T-helper 1 cell treated with Interleukin-12 subunit alpha and Interleukin-12 subunit beta and Interleukin-4 antibody, amounts not matched to agents 30 ng/mL and 1 ng/mL, for 36 hours (primary cell): ENCODE measurements around the gene NSMCE3. TPM values are rescaled to one million over a fixed set of nuclear protein-coding genes. Genes with fewer than 3 reads are reported as not detected.

ENCODE experiments used
- intact Hi-C: fragments of 100-400 bp; cut with micrococcal nuclease; formaldehyde crosslinking; loops from one replicate; pipeline ENCODE4 v1.15.1; 2024
- total RNA-seq: library from RNA; stranded (reverse); gene quantifications from 2 replicates; pipeline ENCODE4 v1.2.3, GENCODE V29; 2022

NSMCE3 gene
- total RNA-seq, result 9.0 and 9.7 TPM in 2 replicates

DNA sequence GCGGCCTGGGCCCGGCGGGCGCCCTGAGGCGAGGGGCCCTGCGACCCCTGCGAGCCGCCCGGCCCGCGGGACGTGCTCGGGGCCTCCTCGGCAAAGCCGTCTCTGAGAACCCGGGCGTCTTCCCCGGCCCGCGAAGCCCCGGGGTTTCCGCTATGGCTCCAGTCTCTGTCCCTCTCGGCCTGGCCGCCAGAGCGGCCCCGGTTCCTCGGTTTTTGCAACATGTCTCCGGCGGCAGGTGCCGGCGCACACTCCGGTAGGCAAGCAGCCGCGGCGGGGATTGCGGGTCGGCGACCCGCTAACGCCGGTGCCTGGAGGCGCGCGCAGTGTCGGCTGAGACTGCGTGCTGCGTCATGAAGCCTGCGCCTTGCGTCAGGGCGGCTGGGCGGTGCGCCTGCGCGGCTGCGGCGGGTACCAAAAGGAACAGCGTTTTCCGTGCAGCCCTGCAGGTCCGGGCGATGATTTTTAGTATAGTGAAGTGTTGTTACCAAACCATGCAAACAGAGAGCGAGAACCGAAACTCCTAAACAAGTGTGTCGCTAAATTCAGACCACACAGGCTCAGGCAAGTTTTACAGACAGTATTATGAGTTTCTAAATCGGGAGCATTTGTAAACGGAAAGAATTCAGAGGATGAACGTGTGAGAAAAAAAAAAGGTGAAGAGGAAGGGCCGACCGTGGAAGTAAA lies at the start of gene NSMCE3:
Gene NSMCE3 (minus strand): TSS at position 338 of the 684 bp plus-strand sequence. CDS start 117 bp downstream, at position 221.
- intact Hi-C loops, result loop anchor here (5.0 kb wide), 1 partner anchor 1172 kb away; the partner anchor contains the start of gene OCA2

DNA sequence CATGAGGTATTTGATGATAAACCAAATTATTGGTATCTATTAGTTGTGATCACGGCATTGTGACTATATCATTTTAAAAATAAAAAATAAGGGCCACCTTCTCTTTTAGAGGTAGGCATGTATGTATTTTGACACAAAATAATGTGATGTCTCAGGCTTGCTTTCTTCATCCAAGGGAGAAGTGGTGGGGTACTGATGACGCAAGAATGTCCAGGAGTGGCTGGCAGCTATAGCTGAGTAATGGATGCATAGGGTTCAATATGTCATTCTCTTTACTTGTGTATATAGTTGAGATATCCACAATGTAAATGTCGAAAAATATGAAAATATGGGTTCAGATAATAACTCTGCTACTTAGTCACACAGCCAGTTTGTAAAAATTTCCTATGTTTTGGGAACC lies 46.8 kb upstream of the NSMCE3 start:
- intact Hi-C loops, result no loop called here

DNA sequence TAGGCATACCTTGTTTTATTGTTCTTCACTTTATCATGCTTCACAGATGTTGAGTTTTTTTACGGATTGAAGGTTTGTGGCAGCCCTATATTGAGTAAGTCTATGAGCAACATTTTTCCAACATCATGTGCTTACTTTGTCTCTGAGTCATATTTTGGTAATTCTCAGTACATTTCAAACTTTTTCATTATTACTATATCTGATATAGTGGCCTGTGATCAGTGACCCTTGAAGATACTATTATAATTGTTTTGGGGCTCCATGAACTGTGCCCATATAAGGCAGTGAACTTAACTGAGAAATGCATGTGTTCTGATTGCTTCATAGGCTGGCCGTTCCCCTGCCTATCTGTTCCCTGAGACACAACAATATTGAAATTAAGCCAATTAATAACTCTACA lies 42.8 kb upstream of the NSMCE3 start:
- intact Hi-C loops, result no loop called here

DNA sequence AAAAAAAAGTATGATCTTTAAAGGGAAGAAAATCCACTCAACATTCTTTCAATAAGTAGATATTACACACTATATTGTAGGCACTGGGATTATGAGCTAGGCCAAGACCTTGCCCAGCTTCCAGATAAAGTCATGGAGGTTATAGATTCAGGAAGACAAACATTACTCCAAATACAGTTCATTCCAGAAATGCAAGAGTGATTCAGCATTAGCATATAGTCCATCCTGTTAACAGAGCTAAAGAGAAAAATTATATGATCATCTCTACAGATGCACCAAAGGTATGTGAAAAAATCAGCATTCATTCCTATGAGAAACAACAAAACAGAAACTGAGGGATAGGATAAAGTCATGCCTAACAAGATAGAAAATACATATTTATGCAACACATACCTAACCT lies 42.1 kb upstream of the NSMCE3 start:
- intact Hi-C loops, result no loop called here

DNA sequence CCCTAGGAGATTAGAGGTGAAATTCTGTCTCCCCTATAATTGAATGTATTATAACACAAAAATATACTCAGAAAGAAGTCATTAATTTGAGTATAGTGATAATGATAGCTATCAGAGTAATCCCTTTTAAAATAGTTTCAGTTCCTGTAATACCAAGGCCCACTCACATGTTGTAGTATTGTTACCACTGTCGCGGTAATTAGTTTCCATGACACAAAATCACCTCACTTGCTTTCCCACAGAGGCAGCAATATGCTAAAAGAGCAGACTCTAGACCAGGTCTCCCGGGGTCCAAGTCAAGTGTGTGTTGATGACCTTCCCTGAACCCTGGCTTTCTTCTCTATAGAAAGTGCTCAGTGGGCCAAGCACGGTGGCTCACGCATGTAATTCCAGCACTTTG lies 39.5 kb upstream of the NSMCE3 start:
- intact Hi-C loops, result no loop called here

DNA sequence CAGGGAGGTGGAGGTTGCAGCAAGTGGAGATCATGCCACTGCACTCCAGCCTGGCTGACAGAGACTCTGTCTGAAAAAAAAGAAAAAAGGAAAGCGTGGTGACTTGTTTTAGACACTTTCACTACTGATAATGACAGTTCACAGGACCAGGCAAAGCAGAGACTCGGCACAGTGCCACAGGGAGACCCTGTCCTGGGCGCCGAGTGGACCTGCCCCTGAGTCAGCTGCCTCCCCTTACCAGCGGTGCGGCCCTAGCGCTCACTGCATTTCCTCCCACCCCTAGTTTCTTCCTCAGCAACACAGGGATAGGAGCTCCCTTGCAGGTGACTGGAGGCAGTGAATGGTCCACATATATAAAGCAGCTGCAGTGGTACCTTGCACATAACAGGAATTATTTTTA lies 38.7 kb upstream of the NSMCE3 start:
- intact Hi-C loops, result no loop called here

DNA sequence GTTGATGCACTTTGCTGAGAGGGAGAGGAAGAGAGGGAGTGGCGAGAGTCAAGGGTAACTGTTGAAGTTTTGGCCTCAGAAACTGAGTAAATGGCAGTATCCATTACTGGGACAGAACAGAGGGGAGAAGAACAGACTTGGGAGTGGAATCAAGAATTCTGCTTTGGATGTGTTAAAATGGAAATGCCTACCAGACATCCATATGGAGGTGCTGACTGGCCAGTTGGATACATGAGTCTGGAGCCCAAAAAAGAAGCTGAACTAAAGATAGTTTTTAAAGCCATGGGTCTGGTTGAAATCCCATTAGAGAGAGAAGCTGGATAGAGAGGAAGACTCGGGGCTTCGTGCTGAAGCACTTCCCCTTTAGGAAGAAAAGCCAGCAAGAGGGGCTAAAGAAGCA lies 35.9 kb upstream of the NSMCE3 start:
- intact Hi-C loops, result no loop called here

DNA sequence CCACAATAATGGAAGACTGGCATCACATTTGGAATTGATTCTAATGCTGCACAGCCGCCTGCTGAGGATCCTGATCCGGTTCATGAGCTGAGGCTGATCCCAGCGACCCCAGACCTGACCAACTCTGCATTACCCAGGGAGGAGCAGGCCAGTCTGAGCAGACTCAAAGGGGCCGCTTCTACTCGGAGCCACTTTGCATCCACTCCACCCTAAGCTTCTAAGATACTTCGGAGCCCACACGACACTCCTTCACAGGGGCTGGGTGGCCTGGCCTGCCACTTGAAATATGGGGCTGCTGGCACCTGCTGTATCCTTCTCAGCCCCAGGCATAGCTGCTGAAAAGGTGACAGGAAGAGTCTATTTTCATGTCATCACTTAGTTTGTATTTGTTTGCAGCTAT lies 33.2 kb upstream of the NSMCE3 start:
- intact Hi-C loops, result no loop called here

DNA sequence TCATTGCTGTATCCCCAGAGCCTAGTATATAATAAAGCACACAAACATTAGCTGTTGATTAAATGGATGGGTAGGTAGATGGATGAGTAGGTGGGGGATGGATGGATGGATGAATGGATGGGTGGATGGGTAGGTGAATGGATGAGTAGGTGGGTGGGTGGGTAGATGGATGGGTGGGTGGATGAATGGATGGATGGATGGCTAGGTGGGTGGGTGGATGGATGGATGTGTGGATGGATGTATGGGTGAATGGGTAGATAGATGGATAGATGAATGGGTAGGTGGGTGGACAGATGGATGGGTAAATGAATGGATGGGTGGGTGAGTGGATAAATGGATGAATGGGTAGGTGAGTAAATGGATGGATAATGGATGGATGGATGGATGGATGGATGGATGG lies 30.2 kb upstream of the NSMCE3 start:
- intact Hi-C loops, result no loop called here

DNA sequence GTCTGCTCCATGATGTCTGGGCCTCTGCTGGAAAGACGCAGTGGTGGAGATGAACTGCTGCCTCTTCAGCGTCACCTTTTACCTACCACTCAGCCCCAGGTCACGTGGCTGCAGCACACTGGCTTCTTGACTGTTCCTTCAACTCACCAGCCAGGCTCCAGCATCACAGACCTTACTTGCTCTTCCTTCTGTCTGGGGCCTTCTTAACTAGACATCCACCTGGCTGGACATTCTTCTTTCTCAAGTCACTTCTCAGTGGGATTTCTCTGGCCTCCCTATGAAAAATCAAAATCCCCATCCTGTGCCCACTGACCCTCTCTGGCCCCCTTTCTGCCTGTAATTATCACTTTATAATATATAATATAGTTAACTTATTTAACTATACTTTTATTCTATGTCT lies 29.7 kb upstream of the NSMCE3 start:
- intact Hi-C loops, result no loop called here

DNA sequence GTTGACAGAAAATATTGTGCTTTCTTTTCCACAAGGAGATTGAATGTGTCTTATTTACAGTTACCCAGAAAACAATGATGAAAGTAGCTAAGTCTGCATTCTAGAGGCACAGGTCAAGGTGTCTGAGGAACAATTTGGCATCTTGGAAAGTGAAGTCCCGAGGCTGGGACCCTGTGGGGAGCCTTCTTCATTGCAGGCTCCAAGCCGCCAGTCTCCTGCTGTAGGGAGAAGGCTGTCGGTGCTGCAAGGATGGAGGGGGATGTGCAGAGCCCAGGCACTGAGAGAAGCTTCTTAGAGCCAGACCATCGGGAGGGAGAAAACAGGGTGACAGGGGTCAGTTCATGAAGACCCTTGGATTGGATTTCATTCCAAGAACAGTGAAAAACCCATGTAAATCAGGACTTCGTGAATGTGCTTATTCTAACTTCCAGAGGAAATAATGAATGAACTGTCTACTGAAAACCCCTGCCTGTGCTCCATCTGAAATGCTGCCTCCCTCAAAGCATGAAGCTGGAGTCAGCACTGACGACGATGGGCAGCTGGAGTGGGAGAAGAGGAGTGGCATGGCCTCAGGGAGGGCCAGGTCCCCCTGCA lies 25.2 kb upstream of the NSMCE3 start:
- intact Hi-C loops, result no loop called here

DNA sequence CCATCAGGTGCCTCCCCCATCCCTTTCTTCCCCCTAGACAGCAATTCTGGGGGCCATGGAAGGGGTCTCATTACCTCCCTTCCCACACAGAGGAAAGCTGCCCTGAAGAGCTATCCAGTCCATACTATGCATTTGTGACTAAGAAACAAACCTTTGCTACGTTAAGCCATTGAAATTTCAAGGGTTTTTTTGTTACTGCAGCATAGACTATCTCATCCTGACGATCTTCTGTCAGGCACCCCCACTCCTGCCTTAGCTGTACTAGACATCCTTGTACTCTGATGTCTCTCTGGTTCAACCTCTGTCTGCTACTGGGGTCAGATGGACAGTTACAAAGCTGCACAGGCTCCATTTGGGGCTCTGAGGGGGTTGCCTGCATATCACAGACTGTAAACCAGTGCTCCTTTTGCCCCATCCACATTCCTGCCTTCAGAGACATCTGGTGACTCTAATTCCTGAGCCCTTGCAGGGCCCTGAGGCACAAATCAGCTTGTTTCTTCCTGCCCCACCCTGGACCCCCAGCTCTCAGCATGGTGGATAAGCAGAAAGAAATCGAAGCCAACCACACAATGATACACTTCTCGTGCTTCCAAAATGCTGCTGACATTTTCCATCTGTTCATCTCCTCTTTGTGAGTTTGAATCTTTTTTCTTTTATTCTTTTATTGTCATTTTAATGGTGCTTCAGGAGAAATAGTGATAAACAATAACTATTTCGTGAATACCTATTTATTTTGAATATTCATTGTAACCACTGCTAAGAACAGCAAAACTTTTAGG lies 21.6 kb upstream of the NSMCE3 start:
- intact Hi-C loops, result no loop called here

DNA sequence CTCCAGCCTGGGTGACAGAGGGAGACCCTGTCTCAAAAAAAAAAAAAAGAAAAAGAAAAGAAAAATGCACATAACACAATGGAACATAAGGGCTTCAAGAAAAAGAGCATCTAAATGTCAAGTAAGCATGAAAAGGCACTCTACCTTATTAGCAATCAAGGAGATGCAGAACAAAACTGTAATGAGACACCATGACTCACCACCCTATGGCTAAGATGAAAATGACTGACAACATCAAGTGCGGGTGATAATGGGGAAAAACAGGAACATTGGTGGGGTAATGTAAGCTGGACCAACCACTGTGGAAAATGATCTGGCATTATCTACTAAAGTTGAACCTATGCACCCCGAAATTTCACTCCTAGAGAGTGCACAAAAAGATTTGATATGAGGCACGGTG lies 19.6 kb upstream of the NSMCE3 start:
- intact Hi-C loops, result no loop called here

DNA sequence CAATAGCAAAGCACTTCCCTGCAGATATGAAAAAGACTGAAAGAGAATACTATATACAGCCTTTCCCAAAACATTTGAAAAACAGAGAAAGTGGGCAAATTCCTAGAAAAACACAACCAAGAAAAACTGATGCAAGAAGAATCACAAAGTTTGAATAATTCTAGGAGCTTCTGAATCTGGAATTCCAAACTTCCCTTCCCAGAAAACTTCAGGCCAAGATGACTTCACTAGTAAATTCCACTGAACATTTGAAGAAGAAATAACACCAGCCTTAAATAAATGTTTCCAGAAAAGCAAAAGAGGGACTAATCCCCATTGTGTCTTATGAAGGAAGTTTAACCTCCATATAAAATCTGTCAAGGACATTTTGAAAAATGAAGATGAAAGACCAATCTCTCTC lies 15.8 kb upstream of the NSMCE3 start:
- intact Hi-C loops, result no loop called here

DNA sequence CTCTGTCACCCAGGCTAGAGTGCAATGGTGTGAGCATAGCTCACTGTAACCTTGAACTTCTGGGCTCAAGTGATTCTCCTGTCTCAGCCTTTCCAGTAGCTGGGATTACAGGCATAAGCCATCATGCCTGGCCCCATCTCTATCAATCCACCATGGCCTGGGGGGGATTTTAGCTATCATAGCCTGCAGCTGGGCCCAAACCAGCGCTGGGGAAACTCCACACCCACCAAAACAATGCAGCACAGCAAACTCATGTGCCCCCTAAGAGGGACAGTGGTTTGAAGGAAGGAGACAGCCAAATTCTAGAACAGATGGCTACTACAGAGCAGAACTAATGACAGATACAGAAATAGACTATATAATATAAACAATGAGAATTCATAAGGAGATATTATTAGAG lies 13.8 kb upstream of the NSMCE3 start:
- intact Hi-C loops, result no loop called here

DNA sequence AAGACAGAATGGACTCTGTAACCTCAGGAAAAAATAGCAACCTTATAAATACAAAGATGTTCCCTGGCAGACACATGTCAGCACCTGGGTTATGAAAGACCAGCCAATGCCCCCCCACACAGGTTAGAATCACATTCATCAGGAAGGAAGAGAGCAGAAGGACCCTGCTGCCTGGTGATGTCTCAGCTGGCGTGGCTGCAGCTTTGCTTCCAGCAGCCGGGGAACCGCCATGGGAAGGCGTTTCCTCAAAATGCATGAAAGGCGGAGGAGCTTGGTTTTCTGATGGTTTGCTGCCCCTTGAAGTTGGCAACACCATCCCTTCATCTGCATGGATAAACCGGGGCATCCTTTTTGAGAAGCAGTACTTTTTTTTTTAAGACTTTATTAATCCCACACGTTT lies 10.9 kb upstream of the NSMCE3 start:
- intact Hi-C loops, result no loop called here

DNA sequence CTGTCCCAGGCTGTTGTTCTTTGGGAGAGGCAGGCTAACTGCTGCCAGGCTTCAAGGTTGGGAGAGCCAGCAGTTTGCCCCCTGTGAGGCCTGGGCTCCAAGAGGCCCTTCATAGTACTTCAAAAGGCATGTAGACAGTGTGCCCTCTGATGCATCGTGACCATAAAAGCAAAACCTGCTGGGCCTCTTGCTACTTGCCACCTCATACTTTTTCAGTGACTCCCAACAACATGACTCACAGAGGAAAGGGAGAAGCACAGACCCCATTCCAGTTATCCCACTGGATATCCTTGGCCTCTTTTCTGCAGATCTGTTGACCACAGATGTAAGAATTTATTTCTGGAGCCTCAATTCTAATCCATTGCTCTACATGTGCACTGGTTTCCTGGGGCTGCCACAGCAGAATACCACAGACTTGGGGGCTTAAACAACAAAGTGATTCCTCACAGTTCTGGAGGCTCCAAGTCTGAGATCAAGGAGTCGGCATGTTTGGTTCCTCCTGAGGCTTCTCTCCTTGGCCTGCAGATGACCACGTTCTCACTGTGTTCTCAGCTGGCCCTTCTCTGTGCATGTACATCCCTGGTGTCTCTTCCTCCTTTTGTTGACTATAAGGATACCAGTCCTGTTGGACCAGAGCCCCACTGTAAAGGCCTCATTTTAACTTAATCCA lies 8.9 kb upstream of the NSMCE3 start:
- intact Hi-C loops, result no loop called here

DNA sequence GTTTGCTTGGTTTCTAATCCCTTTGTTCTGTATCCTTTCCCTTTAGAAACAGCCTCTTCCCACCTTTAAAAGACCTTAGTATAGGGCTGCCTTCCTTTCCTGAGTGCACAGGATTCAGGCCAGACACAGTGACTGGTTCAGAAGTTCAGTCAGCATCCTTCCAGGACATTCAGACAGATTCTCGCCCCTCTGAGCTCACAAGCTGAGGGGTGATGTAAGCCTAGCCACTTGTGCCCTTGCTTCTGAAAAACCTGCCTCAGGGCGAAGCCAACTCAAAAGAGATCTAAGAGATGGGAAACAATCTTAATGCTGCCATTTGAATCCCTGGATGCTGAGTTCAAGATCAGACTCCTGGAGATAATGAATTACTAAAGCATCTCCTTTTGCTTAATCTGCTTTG lies 6.7 kb upstream of the NSMCE3 start:
- intact Hi-C loops, result no loop called here

DNA sequence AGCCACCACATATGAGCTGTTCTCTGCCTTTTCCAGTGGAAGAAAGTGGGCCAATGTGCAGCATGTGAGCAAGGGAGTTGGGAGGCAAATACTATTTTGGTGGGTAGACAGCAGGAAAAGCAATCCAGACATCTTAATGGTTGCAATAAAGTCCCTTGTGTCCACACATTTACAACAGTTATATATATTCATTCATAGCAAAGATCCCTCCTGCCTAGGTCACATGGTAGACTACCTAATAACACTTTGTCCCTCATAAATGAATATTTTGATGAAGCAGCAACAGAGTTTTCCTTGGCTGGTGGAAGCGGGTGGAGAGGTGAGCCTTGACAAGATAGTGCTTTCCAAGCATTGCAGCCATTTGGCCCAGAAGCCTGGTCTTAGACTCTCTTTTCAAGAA lies 6.2 kb upstream of the NSMCE3 start:
- intact Hi-C loops, result loop anchor here (1.0 kb wide), 1 partner anchor 11 kb away; no protein-coding TSS in a partner anchor

DNA sequence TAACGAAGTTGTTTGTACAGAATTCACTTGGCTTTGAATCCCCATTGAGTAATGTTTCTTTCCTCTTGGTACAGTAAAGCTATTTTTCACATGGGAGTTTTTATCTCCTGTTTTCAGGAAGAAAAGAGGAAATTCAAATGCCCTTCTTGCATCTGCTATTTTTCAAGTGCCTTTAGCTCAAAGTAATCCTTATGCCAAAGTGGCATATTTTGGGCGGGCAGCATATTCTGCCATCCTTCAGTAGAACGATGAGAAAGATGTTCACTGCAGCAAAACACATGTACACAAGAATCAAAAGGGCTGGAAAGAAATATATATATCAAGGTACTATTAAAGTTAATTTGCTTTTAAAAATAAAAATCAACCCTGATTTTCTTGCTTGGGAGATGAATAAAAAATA lies 5.3 kb upstream of the NSMCE3 start:
- intact Hi-C loops, result loop anchor here (1.0 kb wide), 1 partner anchor 12 kb away; no protein-coding TSS in a partner anchor

DNA sequence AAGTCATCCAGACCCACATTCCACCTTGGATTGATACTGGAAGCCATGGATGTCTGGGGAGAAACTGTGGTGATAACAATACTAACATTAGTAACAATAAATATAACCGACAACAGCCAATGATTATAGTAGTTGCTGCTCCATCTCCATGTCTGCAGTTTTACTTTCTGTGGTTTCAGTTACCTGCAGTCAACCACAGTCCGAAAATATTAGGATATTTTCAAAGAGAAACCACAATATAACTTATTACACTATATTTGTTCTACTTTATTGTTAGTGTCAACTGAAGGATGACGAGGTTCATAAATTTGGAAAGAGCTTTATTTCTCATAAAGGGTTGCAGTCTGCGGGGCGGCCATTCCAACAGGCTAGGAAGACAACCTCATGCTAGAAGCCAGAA lies 2.6 kb upstream of the NSMCE3 start:
- intact Hi-C loops, result no loop called here

DNA sequence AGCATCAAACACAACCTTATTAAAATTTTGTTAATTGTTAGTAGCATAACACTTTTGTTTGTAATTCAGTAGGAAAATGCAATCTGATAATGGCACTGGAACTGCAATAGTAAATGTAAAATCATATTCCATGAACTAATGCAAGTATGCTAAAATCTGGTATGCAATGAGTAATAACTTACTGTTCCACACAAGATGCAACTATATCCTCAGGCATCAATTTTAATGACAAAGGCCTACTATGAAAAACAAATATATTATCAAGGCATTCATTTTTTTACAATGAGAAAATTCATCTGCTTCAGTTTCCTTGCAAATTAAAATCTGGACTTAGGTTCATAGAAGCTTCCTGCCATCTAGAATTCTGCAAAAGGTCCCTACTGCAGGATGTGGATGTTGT lies 1.4 kb upstream of the NSMCE3 start:
- intact Hi-C loops, result no loop called here
